Gastroesophageal sphincter (tissue), 4 donors: ENCODE measurements around the gene CENPX. TPM values are rescaled to one million over a fixed set of nuclear protein-coding genes. Genes with fewer than 3 reads are reported as not detected.
A peak's percentile ranks its signal among the peaks of the same experiment; 100 is the strongest.

Experiments
- ATAC-seq: fragments of 150-250 bp; one replicate; pipeline ENCODE4 v1.9.1; 2016; ENCODE audit warnings: mild to moderate bottlenecking, moderate library complexity
- H3K27ac ChIP-seq, 4 donors: fragments of 200-600 bp; sonication (generic) in 3 of 4; 1 replicate in 3 of 4; 2 replicates in 1 of 4; pipeline ENCODE4 v1.5.1; 2016 to 2019
- H3K27me3 ChIP-seq: fragments of 200-600 bp; sonication (generic); one replicate; pipeline ENCODE4 v1.5.1; 2019
- H3K36me3 ChIP-seq, 2 donors: fragments of 200-600 bp; sonication (generic); one replicate each; pipeline ENCODE4 v1.5.1; 2019; ENCODE audit warnings: control low read depth in 1 of 2
- H3K4me1 ChIP-seq, 3 donors: fragments of 200-600 bp; sonication (generic); 1 replicate in 2 of 3; 2 replicates in 1 of 3; pipeline ENCODE4 v1.5.1; 2016 to 2019; ENCODE audit warnings: control low read depth in 2 of 3
- H3K4me3 ChIP-seq, 2 donors: fragments of 200-600 bp; sonication (generic); one replicate each; pipeline ENCODE4 v1.5.1; 2019; ENCODE audit warnings: mild to moderate bottlenecking in 1 of 2, moderate library complexity in 1 of 2
- H3K9me3 ChIP-seq, 3 donors: fragments of 200-600 bp; sonication (generic); one replicate each; pipeline ENCODE4 v1.5.1; 2017 to 2019; ENCODE audit warnings: control low read depth in 2 of 3
- EP300 ChIP-seq: sonication (generic); formaldehyde crosslinking; IDR thresholded peaks from one replicate; pipeline ENCODE4 v1.6.1; 2017; ENCODE audit warnings: antibody characterized with exemption, mild to moderate bottlenecking
- POLR2A ChIP-seq, 2 donors: fragments of 450-650 bp; IDR thresholded peaks; one replicate each; pipeline ENCODE4 v1.6.1; 2017; ENCODE audit warnings: antibody characterized with exemption in 2 of 2, mild to moderate bottlenecking in 2 of 2, moderate library complexity in 1 of 2
- POLR2AphosphoS5 ChIP-seq: sonication (generic); formaldehyde crosslinking; IDR thresholded peaks from one replicate; pipeline ENCODE4 v1.6.1; 2017; ENCODE audit warnings: antibody characterized with exemption
- WGBS, 2 donors: methylation state at CpG; one replicate each; pipeline ENCODE4 v1.1.5; 2018; ENCODE audit warnings: low coverage in 1 of 2; 5-methylcytosine and 5-hydroxymethylcytosine counted together
- total RNA-seq, 4 donors: library from RNA; depleted of rRNA; stranded (reverse); fragments of >200 nt; gene quantifications; one replicate each; pipeline ENCODE4 v1.1.0, GENCODE V29; 2016
- TF ChIP-seq, protein P1 (sequence below), 4 experiments: fragments of 200-600 bp in 2 of 4; fragments of 450-650 bp in 2 of 4; sonication (generic) in 1 of 4; IDR thresholded peaks; one replicate each; pipeline ENCODE4 v1.5.1; 2017 to 2019; ENCODE audit warnings: antibody characterized with exemption in 4 of 4, mild to moderate bottlenecking in 2 of 4, moderate library complexity in 2 of 4

Gene CENPX
- total RNA-seq, 4 donors from 2014 or later, result 65.3 to 110 (median 78.8) TPM

DNA sequence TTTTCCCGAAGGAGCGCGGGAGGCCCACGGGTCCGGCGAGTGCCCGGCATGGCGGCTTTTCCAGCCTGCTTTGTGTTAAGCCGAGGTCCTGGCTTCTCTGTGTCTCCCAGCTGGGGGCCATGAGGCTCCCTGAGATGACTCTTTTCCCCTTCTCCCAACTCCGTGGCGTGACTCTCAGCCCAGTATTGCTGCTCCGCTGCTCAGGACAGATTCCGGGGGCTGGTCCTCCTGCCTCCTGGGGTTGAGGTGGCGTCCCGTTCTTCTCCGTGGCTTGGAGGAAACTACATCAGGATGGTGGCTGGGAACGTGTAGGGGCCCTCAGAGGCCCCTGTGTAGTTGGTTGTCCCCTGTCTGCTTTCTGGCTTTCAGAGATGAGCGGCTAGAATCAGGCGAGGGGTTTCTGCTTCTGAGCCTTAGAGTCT lies 30.0 kb upstream of the CENPX start:
- Histone ChIP-seq H3K36me3 (peaks cover 0 to 75% of the 10 kb centered on the region in 2 donors), H3K4me3 (peak overlapping the region; percentile 71 to 84), H3K27me3 (no peaks in the 10 kb centered on the region), H3K9me3 (no peaks in the 10 kb centered on the region), H3K27ac (peak overlapping the region in 1 of 4 donors; percentile 81), H3K4me1 (peaks cover 0 to 54% (median 26%) of the 10 kb centered on the region in 3 donors)
- no peak for ATAC-seq
- TF ChIP-seq POLR2A (IDR thresholded peaks at IDR 0.05) (no peak), POLR2AphosphoS5 (no peak), EP300 (no peak)
- TF ChIP-seq, protein P1, sequence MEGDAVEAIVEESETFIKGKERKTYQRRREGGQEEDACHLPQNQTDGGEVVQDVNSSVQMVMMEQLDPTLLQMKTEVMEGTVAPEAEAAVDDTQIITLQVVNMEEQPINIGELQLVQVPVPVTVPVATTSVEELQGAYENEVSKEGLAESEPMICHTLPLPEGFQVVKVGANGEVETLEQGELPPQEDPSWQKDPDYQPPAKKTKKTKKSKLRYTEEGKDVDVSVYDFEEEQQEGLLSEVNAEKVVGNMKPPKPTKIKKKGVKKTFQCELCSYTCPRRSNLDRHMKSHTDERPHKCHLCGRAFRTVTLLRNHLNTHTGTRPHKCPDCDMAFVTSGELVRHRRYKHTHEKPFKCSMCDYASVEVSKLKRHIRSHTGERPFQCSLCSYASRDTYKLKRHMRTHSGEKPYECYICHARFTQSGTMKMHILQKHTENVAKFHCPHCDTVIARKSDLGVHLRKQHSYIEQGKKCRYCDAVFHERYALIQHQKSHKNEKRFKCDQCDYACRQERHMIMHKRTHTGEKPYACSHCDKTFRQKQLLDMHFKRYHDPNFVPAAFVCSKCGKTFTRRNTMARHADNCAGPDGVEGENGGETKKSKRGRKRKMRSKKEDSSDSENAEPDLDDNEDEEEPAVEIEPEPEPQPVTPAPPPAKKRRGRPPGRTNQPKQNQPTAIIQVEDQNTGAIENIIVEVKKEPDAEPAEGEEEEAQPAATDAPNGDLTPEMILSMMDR (IDR thresholded peaks at IDR 0.05), result no peak
- WGBS, 2 donors, result 0 to 65% methylated on average over 1 to 4 of the region's 19 CpGs

DNA sequence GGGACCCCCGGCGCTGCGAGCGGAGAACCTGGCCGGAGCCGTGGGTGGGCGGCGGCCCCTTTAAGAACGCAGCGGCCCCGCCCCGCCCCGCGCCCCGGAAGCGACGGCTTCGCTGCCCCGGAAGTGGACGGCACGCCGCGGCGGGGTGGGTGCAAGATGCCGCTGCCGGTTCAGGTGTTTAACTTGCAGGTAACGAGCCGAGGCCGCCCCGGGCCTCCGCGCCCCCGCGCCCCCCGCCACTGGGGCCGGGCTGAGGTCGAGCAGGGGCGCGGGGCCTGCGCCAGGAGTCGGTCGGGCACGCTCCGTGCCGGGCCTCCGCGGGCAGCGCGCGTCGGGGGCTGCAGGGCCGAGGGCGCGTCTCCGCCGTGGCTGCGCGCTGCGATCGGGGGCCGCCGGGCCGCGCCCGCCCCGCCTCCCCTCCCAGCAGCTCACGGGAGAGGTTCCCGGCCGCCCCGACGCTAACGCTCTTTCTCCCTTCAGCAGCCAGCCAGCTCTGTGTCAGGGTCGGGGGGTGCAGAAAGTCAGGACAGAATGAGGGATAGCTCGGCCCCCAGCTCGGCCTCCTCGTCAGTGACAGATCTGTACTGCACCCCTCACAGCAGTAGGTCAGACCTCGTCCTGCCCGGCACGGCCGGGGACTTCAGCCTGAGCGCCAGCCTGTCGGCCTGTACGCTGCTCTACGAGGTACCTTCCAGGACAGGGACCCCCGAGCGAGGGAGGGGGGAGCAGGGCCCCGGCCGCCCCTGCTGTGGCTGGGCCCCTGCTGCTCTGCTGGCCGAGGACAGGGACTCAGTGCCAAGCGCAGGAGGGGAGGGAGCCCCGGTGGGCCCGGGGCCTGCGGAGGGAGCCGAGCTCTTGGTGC lies 29.3 kb upstream of the CENPX start, which contains the start of the genes GPS1 and RFNG:
GPS1 (plus strand) TSS at position 123 of the 862 bp plus-strand sequence; CDS start at position 157, 34 bp downstream.
RFNG (minus strand) TSS at position 36 of the 862 bp plus-strand sequence. CDS start 45 bp downstream, outside the sequence.
- Histone ChIP-seq H3K4me3 (peak within 1 kb of the TSS; percentile 71 to 84), H3K9me3 (no peaks in the 10 kb centered on the region), H3K4me1 (peaks cover 0 to 54% (median 26%) of the 10 kb centered on the region in 3 donors), H3K36me3 (peaks cover 0 to 75% of the 10 kb centered on the region in 2 donors), H3K27ac (peak within 1 kb of the TSS in 3 of 4 donors; percentile 75 to 83 (median 81)), H3K27me3 (no peaks in the 10 kb centered on the region)
- peak; percentile 82 for ATAC-seq
- peak; percentile 54 for TF ChIP-seq POLR2AphosphoS5
- TF ChIP-seq, protein P1 (IDR thresholded peaks at IDR 0.05), result no peak
- TF ChIP-seq POLR2A (IDR thresholded peaks at IDR 0.05), result peak; percentile 35 to 36
- no CpG with 5 or more reads among the region's 94 CpGs for WGBS, 2 donors

DNA sequence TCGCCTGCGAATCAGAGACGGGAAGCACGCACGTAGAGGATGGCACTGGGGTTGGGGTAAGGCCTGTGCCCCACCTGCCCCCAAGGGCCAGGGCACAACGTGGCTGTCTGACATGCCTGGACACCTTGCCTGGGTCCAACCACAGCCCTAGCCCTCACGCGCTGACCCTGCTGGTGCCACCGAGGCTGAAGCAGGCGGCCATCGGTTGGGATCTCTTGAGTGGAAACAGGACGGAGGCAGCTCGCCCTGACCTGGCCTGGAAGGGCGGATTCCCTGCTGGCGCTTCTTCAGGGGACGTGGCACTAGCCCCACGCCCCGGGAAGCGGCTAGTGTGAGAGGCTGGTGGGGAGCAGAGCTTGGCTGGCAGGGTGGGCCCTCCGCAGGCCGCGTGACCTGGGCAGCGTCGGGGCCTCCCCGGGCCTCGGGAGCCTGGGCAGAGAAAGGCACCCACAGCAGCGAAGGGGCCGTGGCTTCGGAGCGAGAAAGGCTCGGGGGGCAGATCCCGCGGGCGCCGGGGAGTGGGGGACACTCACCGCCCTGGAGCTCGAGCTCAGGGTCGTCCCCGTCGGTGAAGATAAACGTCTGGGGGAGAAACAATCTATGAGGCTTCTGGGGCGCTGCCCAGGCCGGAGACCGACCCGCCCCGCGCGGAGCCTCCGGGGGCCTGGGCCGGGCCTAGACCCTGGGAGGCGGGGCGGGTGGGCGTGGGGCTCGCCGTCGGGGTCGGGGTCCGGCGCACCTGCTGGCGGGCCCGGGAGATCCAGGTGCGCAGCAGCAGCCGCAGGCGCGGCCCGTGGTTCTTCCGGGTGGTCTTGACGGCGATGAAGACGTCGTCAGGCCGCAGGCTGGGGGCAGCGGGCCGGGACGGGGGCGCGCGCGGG lies 28.3 kb upstream of the CENPX start:
- peak; percentile 9 for ATAC-seq
- Histone ChIP-seq H3K36me3 (peaks cover 0 to 69% of the 10 kb centered on the region in 2 donors), H3K27ac (peak overlapping the region in 3 of 4 donors; percentile 75 to 83 (median 81)), H3K9me3 (no peaks in the 10 kb centered on the region), H3K27me3 (no peaks in the 10 kb centered on the region), H3K4me1 (peaks cover 0 to 54% (median 26%) of the 10 kb centered on the region in 3 donors), H3K4me3 (peak overlapping the region; percentile 71 to 84)
- 15% methylated on average over 4 of the region's 79 CpGs; no CpG with 5 or more reads in 1 of the 2 donors for WGBS, 2 donors
- no peak for TF ChIP-seq EP300
- no peak for TF ChIP-seq POLR2A (IDR thresholded peaks at IDR 0.05)
- TF ChIP-seq POLR2AphosphoS5, result no peak
- TF ChIP-seq, protein P1 (IDR thresholded peaks at IDR 0.05), result no peak

DNA sequence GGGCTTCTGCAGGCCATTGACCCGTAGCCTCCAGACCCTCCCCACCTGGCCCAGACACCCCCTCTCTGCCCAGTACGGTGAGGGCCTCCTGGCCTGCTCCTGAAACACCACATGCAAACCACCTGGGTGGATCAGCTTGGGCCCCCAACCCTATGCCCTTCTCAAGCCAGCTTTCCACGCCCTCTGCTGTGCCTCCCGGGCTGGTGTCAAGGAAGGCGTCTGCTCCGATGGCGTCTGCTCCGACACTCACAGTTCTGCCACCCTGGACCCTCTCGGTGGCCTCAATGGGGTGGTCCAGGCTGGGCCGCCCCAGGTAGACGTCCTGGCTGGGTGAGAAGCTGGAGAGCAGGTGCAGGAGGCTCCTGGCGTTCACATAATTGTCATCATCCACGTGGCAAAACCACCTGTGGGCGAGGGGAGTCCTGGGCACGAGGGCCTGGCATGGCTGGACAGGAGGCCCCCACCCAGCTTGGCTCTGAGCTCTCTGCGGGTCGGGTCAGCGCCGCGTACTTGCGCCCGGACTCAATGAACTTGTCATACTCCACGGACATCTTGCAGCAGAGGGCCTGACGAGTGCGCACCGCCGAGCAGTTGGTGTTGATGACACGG lies 27.6 kb upstream of the CENPX start:
- 80 to 83% methylated on average over 1 of the region's 28 CpGs for WGBS, 2 donors
- no peak for ATAC-seq
- H3K4me3 ChIP-seq, result peak overlapping the region in 1 of 2 donors; percentile 84
- no peaks in the 10 kb centered on the region for H3K9me3 ChIP-seq
- peaks cover 0 to 62% of the 10 kb centered on the region in 2 donors for H3K36me3 ChIP-seq
- peak overlapping the region in 1 of 4 donors; percentile 81 for H3K27ac ChIP-seq
- peaks cover 0 to 51% (median 26%) of the 10 kb centered on the region in 3 donors for H3K4me1 ChIP-seq
- no peaks in the 10 kb centered on the region for H3K27me3 ChIP-seq
- TF ChIP-seq, protein P1 (IDR thresholded peaks at IDR 0.05), result no peak
- no peak for TF ChIP-seq POLR2AphosphoS5
- TF ChIP-seq POLR2A (IDR thresholded peaks at IDR 0.05), result no peak
- TF ChIP-seq EP300, result no peak
